Stimulated activated CD8-positive, alpha-beta memory T cell treated with anti-CD3 and anti-CD28 coated beads, Interleukin-12 subunit alpha, Interleukin-12 subunit beta, amount 100 ng/mL, for 24 hours (primary cell): ENCODE results near the gene GBF1.
A peak's percentile ranks its signal among the peaks of the same experiment; 100 is the strongest.

Source experiments
- DNase-seq: peaks from one replicate; pipeline ENCODE4 v3.0.0-alpha.2; 2020; ENCODE audit errors: extremely low read depth

GBF1 gene

DNA sequence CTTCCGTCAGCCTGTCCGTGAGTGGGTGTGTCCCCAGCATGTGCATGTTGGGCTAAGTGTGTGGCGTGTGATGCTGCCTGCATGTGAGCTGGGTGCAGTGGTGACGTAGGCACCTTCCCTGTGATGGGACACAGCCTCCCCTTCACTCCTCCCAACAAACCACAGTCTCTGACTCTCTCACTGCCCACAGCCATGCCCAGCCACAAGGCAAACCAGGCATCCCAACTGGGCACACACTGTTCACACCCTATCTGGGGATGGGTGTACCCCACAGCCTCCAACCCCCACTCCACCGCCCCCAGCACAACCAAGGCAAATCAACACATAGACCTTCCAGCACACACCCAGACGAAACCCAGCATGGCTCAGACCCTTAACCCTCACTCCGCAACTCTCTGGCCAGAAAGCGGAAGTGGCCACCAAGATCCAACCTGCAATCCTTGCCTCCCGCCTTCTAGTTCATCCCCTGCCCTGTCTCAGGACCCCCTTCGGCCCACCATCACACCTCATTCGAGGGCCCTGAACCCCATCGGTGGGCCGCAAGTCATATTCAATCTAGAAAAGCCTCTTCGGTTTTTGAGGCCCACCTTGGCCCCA is 162.9 kb downstream of the GBF1 start:
- DNase-seq, result no peak

GRCh38 chr10:102408728-102409603 is 163.6 kb downstream of the GBF1 start:
- peak; percentile 59 for DNase-seq

DNA sequence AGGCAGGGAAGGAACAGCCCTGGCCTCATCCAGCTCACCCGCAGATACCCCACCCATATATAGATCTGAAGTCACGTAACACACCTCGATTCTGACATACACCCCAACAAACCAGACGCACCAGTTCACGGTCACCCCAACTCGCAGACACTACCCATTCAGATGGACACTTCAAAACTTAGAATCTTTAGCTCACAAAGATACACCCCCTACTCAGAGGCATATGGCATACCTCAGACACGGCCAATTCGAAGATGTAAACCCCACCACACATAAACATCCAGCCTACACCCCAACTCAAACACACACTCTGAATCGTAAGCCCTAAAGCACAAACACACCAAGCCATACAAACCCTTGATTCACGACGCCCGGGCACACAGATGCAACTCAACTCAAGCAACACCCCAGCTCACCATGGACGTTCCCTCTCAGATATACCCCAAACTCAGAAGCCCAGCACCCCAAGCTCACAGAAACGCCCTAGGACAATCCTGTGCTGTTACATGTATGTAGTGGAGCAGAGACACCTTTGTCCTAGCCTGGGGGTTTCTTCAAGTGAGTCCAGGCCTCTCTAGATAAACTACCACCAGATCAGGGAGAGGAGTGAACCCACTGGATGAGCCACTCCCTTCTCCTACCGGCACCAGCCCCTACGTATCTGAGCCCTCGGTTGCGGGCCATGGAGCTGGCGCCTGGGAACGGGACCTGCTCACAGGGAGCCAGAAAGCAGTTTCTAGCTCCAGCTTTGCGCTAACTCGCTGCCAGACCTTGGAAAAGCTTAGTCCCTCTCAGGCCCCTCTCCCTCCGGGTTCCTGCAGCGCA is 164.5 kb downstream of the GBF1 start:
- DNase-seq, result no peak

DNA sequence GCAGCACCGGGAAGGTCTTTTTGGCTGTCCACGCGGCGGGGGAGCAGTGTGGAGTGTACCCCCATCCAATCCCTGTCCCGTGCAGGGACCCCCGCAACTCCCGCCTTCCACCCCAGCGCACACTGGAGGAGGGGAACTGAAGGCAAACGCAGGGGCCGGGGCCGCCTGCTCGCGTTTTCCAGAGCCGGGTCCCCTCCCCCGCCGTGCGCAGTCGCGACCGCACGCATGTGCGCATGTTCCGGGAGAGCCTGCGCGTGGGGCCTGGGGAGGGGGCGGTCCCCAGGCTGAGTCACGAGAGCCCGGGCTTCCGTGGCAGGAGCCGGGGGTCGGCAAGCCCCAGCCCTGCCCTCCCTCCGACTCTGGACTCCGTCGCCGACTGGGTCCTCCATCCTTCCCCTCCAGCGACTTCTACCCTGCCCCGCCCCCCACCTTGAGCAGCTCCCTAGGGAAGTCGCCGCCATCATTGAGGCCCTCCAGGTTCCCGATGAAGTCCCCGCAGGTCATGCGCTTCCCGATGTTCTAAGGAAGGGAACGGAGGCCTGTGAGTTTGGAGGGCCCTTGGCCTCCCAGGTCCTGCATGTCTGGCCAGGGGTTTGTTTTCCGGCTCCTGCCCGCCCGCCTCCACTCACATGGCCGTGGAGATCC is 165.2 kb downstream of the GBF1 start:
- DNase-seq, result no peak

GRCh38 chr10:102411341-102412255 is 166.3 kb downstream of the GBF1 start:
- DNase-seq, result no peak

- no peak for DNase-seq
Observed at GRCh38 chr10:102412293-102412692, 167.0 kb downstream of the GBF1 start.

- DNase-seq, result no peak
Observed at GRCh38 chr10:102413053-102413705, 167.8 kb downstream of the GBF1 start.

DNA sequence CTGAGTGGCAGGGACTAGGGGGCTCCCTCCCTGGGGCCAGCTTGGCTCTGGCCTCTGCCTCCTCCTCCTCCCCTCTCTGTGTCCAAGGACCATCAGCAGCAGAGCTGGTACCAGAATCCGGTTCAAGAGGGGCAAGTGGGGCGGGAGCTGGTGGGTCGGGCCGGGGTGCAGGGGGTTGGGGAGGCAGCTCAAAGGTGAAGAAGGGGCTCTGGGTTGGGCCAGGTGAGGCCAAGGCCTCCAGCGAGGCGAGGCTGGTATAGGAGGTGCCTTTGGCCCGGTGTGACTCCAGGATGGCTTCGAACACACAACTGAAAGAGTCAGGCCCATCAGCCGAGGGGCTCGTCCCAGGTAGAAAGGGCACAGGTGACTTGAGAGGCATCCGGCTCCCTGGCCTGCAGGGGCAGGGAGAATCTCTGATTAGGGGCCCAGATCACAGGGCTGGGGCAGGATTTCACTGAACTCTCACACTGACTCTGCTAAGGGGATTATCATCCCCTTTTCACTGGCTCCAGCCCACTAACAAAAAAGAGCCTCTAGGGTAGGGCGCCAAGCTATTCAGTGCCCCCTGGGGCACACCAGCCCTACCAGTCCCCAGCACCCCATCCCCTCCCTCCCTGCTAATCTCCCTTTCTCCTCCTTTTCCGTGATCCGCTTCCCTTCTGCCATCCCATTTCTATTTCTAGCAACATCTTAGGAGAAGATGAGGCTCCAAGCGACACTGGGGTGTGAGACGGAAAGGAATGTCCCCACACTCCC is 168.7 kb downstream of the GBF1 start:
- no peak for DNase-seq

GRCh38 chr10:102414749-102415148 is 169.4 kb downstream of the GBF1 start:
- no peak for DNase-seq

DNA sequence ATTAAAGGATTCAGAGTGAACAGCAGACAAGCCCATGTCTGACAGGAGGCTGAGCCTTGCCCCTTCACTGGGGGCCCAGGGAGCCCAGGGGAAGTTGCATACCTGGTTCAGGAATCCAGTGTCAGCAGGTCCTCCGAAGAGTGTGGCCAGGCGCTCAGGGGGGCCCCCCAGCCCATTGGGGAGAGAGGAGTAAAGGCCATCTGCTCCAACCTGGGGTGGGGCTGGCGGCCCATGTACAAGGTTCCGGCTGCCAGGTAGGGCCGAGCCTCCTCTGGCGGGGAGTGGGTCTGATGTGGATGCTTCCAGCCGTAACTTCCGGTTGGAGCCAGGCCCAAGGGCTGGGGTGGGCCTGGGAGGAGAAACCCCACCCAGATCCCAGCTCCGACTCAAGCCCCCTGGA is 171.0 kb downstream of the GBF1 start:
- DNase-seq, result no peak

DNA sequence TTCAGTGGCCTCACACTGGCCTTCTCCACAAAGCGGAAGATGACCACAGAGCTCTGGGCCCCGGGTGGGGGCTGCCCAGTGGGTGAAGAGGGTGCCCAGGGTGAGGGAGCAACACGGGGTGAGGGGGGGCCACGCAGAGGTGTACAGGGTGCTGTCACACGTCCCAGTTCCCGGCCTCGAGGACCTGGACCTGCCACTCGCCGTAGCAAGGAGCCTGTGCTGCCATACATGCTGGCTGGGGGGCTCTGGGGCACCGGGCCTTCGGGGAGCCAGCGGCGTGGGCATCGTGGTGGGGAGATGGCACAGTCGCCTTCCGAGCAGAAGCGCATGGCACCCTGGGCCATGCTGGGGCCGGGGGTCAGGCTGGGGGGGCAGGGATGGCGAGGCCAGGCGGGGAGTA is 171.4 kb downstream of the GBF1 start:
- no peak for DNase-seq

GRCh38 chr10:102418622-102419268 is 173.4 kb downstream of the GBF1 start, which contains the start of gene PSD:
PSD (minus strand) TSS chr10:102418785; CDS start chr10:102417038, 1,747 bp downstream.
- DNase-seq, result no peak

- no peak for DNase-seq
Observed at GRCh38 chr10:102419269-102420180, 174.2 kb downstream of the GBF1 start.

GRCh38 chr10:102420181-102420713 is 174.9 kb downstream of the GBF1 start:
- DNase-seq, result no peak

GRCh38 chr10:102420714-102421506 is 175.6 kb downstream of the GBF1 start, which contains the start of gene FBXL15:
FBXL15 (plus strand) TSS chr10:102420836; CDS start chr10:102421130, 294 bp downstream.
- peak; percentile 95 for DNase-seq

GRCh38 chr10:102421507-102421756 is 176.1 kb downstream of the GBF1 start:
- no peak for DNase-seq
